Peyer's patch (tissue), 4 donors: Measurements from ENCODE around the gene PHACTR1. TPM values are rescaled to one million over a fixed set of nuclear protein-coding genes. Genes with fewer than 3 reads are reported as not detected.

Experiments used
- DNase-seq, 3 donors: peaks; one replicate each; pipeline ENCODE4 v3.0.0-alpha.2; 2017 to 2019
- H3K27ac ChIP-seq, 4 donors: fragments of 200-600 bp; sonication (generic); one replicate each; pipeline ENCODE4 v1.5.1; 2016 to 2019
- H3K27me3 ChIP-seq, 2 donors: fragments of 200-600 bp; sonication (generic); one replicate each; pipeline ENCODE4 v1.5.1; 2019
- H3K36me3 ChIP-seq, 3 donors: fragments of 200-600 bp; sonication (generic); one replicate each; pipeline ENCODE4 v1.5.1; 2016 to 2019
- H3K4me1 ChIP-seq, 4 donors: fragments of 200-600 bp; sonication (generic); one replicate each; pipeline ENCODE4 v1.5.1; 2016 to 2019
- H3K4me3 ChIP-seq, 4 donors: fragments of 200-600 bp; sonication (generic); 1 replicate in 3 of 4; 2 replicates in 1 of 4; pipeline ENCODE4 v1.5.1; 2016 to 2019; ENCODE audit warnings: mild to moderate bottlenecking in 1 of 4
- H3K9me3 ChIP-seq, 4 donors: fragments of 200-600 bp; sonication (generic); one replicate each; pipeline ENCODE4 v1.5.1; 2016 to 2019; ENCODE audit warnings: mild to moderate bottlenecking in 1 of 4
- CTCF ChIP-seq, 6 experiments: fragments of 450-650 bp in 4 of 6; fragments of 200-600 bp in 2 of 6; sonication (generic) in 1 of 6; IDR thresholded peaks; one replicate each; pipeline ENCODE4 v1.5.1; 2017 to 2019; ENCODE audit warnings: antibody characterized with exemption in 6 of 6, mild to moderate bottlenecking in 3 of 6, moderate library complexity in 1 of 6
- POLR2A ChIP-seq, 2 donors: fragments of 450-650 bp; IDR thresholded peaks; one replicate each; pipeline ENCODE4 v1.5.1; 2017; ENCODE audit warnings: antibody characterized with exemption in 2 of 2, mild to moderate bottlenecking in 2 of 2, moderate library complexity in 2 of 2
- total RNA-seq, 4 donors: library from RNA; depleted of rRNA; stranded (reverse); fragments of >200 nt; gene quantifications; one replicate each; pipeline ENCODE4 v1.1.0, GENCODE V29; 2016

PHACTR1 gene
- total RNA-seq, 4 donors from 2014 or later: 0.35 to 19.0 (median 1.7) TPM

GRCh38 chr6:13105139-13105538 lies 388.6 kb downstream of the PHACTR1 start:
- Histone ChIP-seq H3K36me3 (no peaks in the 10 kb centered on the region), H3K9me3 (no peaks in the 10 kb centered on the region), H3K27ac (no peak overlapping the region), H3K4me1 (no peaks in the 10 kb centered on the region), H3K4me3 (no peak overlapping the region), H3K27me3 (no peaks in the 10 kb centered on the region)
- TF ChIP-seq POLR2A (IDR thresholded peaks at IDR 0.05) (no peak), CTCF (IDR thresholded peaks at IDR 0.05) (no peak)
- no peak for DNase-seq

- no peaks in the 10 kb centered on the region for H3K4me1 ChIP-seq
- no peaks in the 10 kb centered on the region for H3K9me3 ChIP-seq
- no peaks in the 10 kb centered on the region for H3K36me3 ChIP-seq
- no peak for TF ChIP-seq CTCF (IDR thresholded peaks at IDR 0.05)
- no peak for TF ChIP-seq POLR2A (IDR thresholded peaks at IDR 0.05)
- H3K27ac ChIP-seq: no peak overlapping the region
- no peak overlapping the region for H3K4me3 ChIP-seq
- H3K27me3 ChIP-seq: no peaks in the 10 kb centered on the region
- DNase-seq: no peak
These were observed 396.4 kb downstream of the PHACTR1 start for GRCh38 chr6:13112921-13113320.

- no peaks in the 10 kb centered on the region for H3K4me1 ChIP-seq
- DNase-seq: no peak
- no peaks in the 10 kb centered on the region for H3K27me3 ChIP-seq
- H3K4me3 ChIP-seq: no peak overlapping the region
- no peak overlapping the region for H3K27ac ChIP-seq
- TF ChIP-seq POLR2A (IDR thresholded peaks at IDR 0.05) (no peak), CTCF (IDR thresholded peaks at IDR 0.05) (no peak)
- no peaks in the 10 kb centered on the region for H3K9me3 ChIP-seq
- H3K36me3 ChIP-seq: no peaks in the 10 kb centered on the region
These were observed 396.8 kb downstream of the PHACTR1 start for GRCh38 chr6:13113376-13113775.

- Histone ChIP-seq H3K27me3 (no peaks in the 10 kb centered on the region), H3K4me3 (no peak overlapping the region), H3K9me3 (no peaks in the 10 kb centered on the region), H3K4me1 (no peaks in the 10 kb centered on the region), H3K27ac (no peak overlapping the region), H3K36me3 (no peaks in the 10 kb centered on the region)
- no peak for TF ChIP-seq POLR2A (IDR thresholded peaks at IDR 0.05)
- no peak for DNase-seq
These were observed 397.5 kb downstream of the PHACTR1 start for GRCh38 chr6:13113981-13114593.

- H3K27me3 ChIP-seq: no peaks in the 10 kb centered on the region
- H3K4me1 ChIP-seq: no peaks in the 10 kb centered on the region
- DNase-seq: no peak
- no peak overlapping the region for H3K4me3 ChIP-seq
- H3K9me3 ChIP-seq: no peaks in the 10 kb centered on the region
- H3K36me3 ChIP-seq: no peaks in the 10 kb centered on the region
- H3K27ac ChIP-seq: no peak overlapping the region
- TF ChIP-seq POLR2A (IDR thresholded peaks at IDR 0.05) (no peak), CTCF (IDR thresholded peaks at IDR 0.05) (no peak)
These were observed 399.6 kb downstream of the PHACTR1 start for GRCh38 chr6:13116155-13116554.

GRCh38 chr6:13117570-13117969 lies 401.0 kb downstream of the PHACTR1 start:
- Histone ChIP-seq H3K27ac (no peak overlapping the region), H3K9me3 (no peaks in the 10 kb centered on the region), H3K4me3 (no peak overlapping the region), H3K27me3 (no peaks in the 10 kb centered on the region), H3K4me1 (no peaks in the 10 kb centered on the region), H3K36me3 (no peaks in the 10 kb centered on the region)
- no peak for DNase-seq
- TF ChIP-seq CTCF (IDR thresholded peaks at IDR 0.05) (no peak), POLR2A (IDR thresholded peaks at IDR 0.05) (no peak)
